HG02884 (cell line): Measurements from ENCODE around the gene SNED1.

Source experiments
- ATAC-seq: cut with Tn5 transposase; IDR thresholded peaks from one replicate; pipeline ENCODE4 v1.9.1; 2021; ENCODE audit warnings: mild to moderate bottlenecking, moderate library complexity; ENCODE audit not compliant: unreplicated experiment

The SNED1 gene

DNA sequence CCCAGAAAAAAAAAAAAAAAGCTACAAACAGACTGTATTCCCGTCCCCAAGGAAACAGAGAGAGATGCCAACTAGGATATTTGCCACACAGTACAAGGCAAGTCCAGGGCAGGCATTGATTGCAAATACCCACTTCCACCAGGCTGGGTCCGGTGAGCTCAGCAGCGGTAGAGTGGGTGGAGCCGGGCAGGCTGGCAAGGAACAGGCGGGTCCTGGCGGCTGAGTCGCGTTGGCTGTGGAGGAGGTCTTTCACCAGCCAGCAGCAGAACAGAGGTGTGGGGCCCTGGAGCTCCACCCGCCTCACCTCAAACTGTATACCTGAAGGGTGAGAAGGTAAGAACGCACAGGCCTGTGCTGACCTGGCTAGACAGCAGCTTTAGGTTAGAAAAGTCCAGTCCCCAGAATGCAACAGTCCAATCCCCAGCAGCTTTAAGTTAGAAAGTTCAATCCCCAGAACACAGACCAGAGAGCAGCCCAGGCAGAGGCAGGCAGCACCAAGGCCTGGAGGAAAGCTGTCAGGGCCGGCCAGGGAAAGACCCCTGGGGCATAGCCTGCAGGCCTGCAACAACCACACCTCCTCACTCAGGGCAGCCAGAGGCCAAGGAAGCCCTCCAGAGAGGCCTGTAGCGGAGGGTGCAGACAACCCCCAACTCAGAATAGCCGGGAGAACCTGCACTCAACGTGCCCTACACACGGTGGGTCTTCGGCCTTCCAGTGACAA is 125.6 kb downstream of the SNED1 start:
- no peak for ATAC-seq

DNA sequence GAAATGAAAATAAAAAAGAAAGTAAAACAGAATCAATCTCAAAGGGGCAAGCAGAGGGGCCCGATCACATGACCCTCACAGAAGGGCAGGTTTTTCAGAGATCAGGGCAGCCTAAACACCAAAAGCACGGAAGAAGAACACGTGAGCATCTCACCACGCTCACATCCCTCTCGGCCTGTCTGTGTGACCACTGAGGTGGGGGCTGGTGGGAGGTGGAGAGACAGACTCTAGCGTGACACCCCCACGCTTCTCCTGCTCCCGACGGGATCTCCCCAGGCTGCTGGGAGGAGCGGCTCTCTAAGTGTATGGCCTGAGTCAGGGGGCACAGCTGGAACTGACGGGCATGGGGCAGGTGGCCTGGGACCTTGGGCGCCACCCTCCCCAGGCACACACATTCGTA is 127.2 kb downstream of the SNED1 start:
- no peak for ATAC-seq

DNA sequence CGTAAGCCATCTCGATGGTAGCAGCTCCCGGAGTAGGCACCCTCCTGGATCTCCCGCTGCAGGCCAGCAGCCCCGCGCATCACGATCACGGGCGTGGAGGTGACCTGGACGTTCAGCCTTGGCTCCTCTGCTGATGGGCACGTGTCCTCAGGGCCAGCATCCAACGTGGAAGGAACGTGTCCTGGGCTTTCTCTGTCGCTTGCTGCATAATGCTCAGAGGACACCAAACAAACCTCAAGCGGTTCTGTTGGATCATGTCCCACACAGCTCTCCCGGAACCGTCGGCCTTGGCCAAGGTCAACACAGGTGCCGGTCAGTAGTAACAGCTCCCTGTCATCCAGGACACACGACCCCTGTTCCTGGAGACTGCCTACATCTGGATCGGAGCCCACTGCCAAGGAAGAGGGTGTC is 127.8 kb downstream of the SNED1 start:
- no peak for ATAC-seq

DNA sequence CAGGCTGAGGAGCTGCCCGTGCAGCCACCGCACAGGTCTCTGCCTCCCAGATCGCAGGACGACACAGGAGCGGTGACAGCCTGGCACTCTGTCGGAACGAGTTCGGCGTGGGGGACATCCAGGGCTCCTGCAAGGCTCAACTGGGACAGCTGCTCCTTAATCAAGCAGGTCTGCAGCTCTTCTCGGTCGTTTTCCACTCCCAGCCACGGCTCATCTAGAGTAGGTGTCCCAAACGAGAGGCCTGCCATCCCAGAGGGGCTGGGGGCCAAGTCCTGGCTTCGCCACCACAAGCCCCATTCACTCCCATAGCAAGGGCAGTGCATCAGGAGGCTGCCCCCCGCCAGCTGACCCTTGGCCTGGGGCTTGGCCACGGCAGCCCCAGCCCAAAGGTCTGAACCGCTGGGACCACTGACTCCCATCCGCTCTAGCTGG is 128.4 kb downstream of the SNED1 start:
- ATAC-seq: no peak

DNA sequence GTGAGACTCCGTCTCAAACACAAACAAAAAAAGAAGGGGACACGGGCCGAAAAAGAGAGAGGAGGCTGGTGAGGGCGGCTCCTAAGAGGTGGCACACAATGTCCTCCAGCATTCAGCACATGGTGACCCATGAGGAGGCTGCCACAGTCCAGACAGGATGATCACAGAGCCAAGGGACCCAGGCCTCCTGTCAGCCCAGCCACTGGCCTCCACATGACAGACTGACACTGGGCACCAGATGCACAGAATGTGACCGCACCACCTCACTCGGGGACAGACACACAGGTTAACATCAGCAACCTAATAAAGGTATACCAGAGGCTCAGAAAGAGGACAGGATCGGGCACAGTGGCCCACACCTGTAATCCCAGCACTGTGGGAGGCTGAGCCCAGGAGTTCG is 129.8 kb downstream of the SNED1 start:
- ATAC-seq: no peak

DNA sequence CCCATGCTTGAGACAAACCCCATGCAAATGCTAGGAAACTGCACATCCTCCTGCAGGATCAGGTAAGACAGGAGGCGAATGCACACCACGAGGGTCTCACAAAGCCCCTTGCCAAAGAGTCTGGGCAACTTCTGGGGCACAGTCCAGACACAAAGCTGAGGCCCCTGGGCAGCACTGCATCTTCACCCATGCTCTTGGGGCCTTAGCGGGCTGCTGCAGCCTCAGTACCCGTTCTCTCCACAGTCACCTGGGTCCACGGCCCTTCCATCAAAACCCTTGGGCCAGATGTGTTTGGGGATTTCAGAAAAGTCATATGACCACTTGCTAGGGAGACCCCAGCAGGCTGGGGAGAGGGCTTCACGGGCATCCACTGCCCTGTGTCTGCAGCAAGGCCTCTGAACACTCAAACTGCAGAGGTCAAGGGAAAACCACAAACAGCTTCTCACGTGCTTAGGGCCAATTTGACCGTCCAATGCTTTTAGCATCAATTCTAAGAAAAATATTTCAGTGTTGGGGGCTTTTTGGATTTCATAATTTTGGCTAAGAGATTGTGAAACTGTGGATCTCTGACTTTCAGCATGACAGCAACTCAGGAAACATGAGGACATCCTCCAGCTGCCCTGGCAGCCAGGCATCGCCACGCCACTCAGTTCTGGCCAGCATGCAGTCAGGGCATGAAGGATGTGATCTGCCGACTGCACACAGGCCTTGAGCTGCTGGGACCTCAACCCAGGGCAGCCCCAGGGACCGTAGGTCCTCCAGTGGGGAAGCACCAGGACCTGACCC is 130.9 kb downstream of the SNED1 start:
- ATAC-seq: no peak

DNA sequence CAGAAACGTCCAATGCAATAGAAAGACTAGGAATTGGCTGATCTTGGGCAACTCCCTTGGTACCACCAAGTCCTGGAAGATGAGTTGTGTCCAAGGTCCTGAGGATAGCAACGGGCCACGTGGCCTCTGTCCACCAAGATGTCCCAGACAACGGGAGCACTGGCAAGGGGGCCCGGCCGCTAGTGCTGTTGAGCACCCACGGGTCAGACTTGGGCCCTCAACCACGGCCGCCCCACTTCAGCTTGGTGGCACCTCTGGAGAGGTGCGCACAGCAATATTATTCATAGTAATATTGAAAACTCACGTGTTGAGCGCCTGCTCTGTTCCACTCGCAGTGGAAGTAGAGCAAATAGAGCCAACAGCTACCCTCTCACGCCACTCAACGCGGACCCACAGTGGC is 131.9 kb downstream of the SNED1 start:
- no peak for ATAC-seq

DNA sequence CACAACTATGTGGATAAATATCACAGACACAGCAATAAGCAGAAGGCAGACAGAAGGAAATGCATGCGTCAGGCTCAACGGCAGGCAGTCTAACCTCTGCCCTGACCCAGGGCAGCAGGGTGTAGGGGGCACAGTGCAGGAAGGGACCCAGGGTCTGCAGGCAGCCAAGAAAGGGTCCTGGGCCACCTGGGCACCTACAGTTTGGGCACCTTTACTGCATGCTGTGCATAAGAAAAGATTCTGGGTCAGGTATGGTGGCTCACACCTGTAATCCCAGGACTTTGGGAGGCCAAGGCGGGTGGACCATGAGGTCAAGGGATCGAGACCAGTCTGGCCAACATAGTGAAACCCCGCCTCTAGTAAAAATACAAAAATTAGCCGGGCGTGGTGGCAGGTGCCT is 133.1 kb downstream of the SNED1 start:
- ATAC-seq: no peak

DNA sequence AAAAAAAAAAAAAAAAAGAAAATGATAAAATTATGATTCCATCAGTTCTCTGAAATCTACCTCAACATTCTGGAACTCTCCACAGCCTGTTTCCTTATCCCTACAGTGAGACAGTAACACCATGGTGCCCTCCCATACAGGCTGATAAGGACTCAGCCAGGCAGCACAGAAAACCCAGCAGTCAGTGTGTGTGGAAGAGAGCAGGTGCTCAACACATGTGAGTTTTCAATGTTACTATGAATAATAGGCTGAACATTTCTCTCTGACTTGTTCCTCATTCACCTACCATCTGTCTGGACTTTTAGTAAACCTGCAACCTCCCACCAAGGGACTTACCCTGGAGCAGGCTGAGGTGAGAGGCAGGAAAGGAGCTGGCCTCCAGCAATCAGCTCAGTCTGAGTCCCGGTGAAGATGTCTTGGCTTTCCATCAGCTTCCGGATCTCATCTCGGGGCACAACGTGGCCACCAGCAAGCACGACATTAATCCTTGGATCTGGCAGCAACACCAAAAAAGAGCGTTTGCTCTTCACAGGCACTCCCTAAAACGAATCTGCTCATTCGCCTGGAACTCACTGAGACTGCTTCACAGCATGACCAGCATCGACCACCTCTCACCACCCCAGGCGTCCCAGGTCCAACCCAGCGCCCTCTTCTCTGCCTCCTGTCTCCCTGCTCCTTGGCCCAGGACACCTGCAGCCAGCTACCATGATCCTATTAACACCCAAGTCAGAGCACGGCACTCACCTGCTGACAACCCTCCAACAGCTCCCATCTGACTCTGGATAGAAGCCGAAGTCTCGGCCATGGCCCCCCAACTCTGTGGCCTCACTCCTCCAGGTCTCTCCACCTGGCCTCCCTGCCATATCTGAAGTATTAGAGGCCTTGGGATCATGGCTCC is 134.4 kb downstream of the SNED1 start:
- ATAC-seq: no peak

DNA sequence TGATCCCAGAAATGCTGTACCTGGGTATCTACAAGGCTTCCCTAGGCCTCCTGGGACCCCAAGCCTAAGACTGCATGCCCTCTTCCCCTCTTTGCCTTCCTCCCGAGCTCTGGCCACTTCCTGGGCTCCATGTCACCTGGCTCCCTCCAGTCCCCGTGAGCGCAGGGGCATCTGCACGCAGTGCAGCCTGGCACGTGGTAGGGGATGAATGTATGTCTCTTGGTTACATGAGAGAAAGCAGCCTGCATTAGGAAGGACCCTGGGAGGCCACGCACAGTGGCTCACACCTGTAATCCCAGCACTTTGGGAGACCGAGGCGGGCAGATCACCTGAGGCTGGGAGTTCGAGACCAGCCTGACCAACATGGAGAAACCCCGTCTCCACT is 135.0 kb downstream of the SNED1 start:
- no peak for ATAC-seq

DNA sequence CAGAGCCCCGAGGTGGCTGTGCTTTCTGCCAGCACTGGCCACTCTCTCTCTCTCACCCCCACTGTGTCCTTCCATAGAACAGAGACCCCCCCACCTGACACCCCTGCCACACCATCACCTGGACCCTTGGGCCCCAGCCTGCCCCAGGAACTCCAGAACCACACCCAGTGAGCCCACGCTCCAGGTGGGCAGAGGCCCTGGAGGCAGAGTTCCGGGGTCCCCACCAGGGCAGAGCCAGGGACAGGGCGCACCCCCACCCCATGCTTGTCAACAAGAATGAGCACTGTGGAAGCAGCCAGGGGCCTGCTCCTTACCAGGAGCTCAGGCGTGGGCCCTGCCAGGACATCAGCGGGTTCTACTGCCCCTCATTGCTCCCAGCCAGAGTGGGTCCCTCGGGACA is 136.3 kb downstream of the SNED1 start:
- ATAC-seq: no peak

DNA sequence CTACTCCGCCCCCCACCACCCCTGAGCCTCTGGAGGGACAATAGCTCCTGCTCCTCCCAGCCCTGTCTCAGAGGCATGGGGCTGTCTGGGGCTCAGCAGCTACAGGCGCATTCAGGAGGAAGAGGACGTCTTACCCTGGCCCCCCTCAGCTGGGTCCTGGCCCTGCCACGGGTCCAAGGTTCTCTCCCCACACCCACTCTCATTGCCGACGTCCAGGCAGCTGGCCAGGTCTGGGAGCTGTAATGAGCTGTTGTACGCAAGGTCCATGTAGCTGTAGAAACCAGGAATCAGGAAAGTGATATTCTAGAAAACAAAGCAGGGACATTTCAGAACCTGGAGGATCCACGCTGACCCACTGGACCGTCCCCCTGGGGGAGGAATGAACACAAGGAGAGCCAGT is 137.3 kb downstream of the SNED1 start:
- no peak for ATAC-seq

DNA sequence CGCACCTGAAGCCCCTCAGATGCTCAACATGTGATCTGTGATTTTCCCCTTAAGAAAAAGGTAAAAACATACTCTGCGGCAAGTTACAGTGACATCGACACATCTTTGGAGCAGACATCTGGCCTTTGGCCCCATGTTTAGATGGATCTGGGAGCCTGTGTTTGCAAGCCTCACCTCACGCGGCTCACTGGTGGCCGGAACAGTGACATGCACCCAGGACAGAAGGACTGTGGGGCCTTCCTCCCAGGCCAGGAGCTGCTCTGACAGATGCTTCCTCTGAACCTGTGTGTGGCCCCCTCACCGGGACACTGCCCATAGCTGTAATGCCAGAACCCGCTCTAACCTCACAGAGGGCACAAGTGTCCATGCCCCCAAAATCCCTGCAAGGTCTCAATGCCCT is 137.8 kb downstream of the SNED1 start:
- ATAC-seq: no peak

DNA sequence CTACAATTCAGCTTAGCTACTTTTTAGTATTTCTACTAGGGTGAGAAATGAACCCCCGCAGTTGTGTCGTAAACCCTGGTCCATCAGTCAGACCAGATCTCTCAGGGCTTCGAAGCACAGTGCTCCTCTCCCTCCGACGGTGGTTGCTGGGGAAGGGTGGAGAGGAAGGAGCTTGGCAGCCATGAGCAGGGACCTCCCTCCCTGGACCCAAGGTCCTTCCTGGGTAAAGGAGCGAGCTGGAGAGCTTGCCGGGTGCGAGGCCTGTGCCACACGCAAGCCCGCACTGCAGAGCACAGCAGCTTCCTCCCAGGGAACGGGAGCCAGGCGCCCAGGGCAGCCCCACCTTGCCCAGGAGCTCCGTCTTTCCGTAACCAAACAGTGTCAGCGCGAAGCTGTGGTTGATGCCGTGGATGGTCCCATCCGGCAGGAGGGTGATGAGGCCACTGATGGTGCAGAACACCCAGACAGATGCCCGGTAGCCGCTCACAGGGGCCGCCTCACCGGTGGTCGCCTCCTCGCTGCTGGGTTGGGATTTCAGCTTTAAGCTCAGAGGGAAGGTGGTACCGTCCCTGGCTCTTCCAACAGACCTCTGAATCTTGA is 138.3 kb downstream of the SNED1 start:
- ATAC-seq: no peak

DNA sequence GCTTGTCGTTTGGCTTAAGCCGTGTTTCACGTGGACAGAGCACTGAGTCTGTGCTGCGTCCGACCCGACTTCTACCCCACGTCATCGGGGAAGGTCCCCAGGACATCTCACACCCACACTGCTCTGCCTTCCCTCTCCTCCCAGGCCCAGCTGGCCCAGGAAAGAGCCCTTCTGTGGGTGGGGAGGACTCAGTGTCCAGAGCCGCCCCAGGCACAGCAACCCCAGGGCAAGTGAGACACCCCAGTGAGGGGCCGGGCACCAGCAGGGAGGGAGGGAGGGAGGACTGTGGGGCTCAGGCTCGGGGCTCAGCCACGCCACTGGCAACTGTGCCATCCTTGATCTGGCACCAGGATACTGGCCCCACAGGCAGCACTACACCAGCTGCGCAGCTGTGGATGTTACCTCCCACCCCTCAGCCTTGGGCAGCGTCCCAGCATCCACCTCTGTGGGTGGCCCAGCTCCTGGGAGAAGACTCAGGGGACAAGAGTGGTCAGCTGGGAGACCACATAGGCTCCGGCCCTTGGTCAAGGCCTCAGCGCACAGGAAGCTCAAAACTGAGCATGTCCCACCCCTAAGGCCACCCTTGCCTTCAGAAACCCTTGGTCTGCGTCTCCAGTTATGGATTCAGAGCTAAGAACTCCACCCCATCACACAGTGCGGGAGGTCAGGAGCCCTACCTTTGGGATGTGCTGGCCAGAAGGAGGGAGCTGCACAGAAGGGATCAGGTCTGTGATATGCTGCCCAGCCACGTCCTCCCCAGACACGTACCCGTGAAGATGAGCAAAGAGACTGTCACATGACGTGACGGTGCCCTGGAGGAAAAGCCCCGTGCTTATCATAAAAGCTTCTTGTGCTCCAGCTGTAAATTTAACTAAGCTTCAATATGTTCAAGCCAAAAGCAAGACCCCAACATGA is 139.1 kb downstream of the SNED1 start:
- ATAC-seq: no peak

DNA sequence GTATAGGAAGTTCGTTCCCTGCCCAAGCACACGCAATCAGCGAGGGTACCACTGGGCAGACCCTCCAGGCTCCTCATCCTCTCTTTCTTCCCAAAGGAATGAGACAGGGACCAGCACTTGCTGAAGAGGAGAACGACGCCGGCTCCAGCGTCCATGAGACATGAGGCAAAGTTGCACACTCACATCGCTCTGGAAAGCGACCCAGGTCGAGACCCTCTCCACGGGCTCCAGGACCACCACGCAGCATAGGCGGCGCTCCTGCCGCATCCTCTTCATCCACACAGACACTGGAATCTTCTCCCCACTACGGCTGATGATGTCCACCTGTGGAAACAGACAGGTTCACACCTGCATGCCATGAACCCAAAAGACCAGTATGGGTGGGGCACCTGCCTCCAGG is 140.1 kb downstream of the SNED1 start:
- no peak for ATAC-seq

DNA sequence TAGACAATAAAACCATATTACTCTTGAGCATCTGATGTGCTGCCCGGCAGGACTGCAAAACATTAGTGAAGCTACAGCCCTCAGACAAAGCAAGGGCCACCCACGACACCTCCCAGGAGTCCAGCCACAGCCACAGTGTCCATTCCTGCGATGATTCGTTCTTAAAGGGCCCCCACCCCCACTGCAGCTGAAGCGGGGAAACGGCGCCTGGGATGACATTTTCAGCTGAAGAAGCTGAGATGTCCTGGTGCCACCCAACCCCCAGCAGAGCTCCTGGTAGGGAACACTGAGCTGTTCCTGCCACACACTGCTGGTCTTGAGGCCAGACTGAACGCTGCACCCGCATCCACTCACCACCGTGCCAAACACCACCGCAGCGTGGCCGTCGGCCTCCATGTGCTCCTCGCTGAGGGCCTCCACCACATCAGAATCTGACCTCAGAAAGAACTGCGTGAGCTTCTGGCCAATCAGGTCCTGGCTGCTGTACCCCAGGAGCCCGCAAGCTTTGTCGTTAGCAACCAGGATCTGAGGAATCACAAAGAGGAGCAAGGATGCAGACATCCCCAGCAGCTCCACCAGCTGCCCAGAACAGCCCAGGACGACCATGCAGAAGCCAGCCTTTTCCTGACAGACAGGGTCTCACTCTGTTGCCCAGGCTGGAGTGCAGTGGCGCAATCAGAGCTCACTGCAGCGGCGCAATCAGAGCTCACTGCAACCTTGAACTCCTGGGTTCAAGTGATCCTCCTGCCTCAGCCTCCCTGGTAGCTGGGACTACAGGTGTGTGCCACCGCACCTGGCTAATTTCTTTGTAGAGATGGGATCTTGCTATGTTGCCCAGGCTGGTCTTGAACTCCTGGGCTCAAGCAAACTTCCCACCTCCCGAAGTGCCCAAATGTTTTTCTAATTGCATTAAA is 141.4 kb downstream of the SNED1 start:
- no peak for ATAC-seq

DNA sequence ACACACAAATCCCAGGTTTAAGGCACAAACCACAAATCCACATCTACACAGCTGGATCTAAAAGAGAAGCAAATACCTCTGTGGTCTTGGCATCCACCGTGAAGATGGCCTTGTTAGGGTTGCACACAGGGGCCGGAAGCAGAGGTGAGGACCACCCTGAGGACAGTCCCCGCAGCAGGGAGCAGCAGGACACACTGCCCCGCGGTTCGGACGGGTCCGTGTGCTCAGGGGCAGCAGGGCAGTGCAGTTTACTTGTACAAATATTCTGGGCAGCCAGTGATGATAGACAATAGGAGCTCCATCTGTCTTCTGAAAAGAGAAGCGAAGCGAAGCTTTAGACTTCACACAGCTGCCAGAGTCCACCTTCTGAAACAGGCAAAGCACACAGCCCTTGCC is 142.0 kb downstream of the SNED1 start:
- ATAC-seq: no peak

DNA sequence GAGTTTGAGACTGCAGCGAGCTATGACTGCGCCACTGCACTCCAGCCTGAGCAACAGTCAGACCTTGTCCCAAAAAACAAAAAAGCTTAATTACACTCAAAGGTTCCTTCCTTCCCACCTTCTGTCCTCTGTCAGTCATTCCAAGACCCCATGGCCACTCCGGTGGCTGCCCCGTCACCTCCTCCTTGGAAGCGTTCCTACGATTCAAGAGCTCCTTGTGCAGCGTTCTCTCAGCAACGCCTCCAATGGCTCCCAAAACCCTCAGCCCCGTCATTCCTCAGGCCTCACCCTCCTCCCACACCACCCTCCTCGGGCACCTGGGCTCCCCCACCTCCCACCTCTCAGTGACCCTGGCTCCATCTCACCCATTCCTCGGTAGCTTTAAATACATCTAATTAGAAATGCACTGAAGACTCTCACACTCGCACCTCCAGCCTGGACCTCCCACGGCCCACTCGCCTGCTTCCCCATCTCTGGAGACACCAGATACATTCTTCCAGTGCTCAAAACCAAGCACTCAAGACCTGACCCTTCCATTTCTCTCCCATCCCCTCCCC is 142.9 kb downstream of the SNED1 start:
- ATAC-seq: no peak
